Measurements from ENCODE around the gene PEX5L.
"Not testable (repeated sequence)": the region's sequence is repeated elsewhere in the genome, so short reads cannot be mapped to it uniquely, and the experiment has no call there.

The PEX5L gene

DNA sequence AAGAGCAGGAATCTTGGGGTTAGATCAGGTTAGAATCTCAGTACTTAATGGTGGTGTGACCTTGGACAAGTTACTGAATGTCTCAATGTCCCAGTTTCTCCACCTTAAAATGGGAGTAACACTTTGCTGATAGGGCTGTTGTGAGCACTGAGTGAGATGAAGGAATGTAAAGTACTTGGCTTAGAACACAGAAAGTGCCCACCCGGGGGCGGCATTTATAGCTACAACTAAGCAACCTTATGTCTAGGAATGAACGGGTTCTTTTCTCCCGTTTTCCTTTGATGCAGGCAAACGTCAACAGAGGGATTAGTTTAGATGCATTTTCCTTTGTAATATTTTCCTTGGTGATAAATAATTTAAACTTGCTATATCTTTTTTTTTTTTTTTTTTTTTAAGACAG is 207.3 kb downstream of the PEX5L start:
- no peak for DNase-seq

DNA sequence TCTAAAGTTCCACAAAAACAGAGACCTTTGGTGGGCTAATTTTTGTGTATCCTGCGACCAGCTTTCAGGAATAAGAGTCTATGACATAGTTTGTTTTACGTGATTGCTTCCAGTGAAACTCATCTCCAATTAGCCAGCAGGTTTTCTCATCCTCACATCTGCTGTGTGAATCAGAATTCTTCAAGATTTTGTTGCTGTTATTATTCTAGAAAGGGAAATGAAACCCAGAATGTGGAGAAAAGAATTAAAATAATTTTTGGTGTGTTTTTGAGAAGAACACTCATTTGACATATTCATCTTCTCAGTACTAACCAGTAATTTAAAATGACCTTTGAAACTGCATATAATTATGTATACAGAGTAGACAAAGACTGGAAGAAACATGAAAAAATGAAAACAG is 208.0 kb downstream of the PEX5L start:
- no peak for DNase-seq

DNA sequence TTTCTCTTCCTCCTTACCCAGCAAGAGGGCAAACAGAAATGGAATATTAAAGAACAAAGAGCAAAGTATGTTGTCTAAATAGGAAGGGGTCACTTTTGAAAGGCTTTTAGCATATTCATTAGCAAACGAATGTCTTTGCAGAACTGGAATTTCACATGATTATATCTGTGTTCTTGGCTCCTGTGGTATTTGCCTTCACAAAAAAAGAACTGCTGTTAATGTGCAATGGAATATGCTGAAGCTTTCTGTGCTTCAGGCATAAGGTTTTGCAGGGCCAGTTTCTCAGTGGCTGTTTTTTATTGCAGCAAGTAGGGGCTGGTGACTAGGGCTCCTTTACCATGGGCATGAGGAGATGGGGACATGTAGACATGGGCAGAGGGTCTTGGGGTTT is 210.5 kb downstream of the PEX5L start:
- no peak for DNase-seq

DNA sequence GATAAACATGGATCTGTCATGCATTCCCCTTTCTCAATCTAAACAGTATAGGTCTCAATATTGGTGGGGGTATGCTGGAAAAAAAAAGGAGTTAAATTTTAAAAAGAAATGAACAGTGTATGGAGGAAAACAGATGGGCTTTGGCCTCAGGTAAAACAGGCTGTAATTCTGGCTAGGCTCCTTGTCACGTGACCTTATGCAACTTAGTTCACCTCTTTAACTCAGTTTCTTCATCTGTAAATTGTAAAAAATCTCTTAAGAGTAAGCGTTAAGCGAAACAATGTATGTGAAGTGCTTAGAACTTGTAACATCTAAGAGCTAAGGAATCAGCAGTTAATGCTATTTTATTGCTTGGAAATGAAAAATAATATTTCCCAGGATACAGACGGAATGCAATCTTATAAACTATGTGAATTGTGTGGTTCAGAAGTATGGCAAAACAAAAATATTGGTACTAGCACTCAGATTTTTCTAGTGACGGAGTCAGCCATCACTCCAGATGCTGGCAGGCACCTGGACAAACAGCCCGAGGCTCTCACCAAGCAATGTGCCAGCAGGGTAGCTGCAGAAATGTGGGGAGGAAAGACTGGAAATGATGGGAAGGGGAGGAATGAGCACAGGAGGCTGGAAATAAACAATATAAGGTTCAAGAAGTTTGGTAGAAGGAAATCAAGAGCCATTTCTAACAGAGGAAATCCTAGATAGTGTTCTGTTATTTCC is 211.1 kb downstream of the PEX5L start:
- no peak for DNase-seq

DNA sequence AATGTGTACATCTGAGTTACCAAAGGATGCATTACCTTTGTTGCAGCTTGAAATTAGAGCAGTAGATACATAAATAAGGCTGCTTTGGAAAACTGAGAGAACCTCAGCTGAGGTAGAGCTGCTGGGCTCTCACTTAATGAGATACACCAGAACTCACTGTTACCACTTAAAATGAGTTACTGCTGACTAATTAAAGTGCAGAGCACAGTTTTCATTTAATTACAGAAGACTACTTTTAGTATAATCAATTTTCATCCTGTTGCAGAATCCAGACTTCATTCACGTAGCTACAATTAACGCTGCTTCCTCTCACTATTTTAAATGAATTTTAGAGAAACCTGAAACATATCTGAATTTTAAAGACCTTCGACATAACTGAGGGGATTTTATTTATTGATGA is 214.4 kb downstream of the PEX5L start:
- DNase-seq: no peak

DNA sequence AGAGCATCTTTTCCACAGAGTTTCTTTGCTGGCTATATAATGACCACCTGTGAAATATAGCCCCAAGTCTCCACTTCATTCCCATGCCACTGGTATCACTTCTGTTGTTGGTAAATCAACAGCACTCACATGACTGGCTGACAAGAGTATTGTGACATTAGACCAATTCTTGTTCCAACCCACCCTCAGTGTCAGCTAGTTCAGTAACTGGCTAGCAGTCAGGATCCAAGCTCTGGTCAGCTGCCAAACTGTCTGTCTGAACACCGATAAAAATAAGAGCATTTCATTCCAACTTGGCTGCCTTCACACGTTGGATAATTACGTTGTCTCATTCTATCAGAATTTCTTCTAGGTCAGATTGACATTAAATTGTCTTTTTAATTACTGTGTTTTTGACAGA is 217.4 kb downstream of the PEX5L start:
- DNase-seq: no peak

DNA sequence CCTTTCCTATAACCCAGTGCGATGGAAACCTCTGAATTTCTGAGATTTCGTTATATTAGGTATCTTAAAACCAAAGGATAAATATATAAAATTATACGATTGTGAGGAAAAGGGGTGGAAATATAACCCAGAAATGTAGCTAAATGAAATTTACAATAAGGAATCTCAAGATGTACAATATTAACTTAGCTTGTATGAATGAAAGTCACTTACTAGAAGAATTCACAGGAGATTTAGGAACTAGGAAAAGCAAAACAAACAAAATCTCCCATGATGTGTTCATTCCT is 224.7 kb downstream of the PEX5L start:
- DNase-seq: no peak

DNA sequence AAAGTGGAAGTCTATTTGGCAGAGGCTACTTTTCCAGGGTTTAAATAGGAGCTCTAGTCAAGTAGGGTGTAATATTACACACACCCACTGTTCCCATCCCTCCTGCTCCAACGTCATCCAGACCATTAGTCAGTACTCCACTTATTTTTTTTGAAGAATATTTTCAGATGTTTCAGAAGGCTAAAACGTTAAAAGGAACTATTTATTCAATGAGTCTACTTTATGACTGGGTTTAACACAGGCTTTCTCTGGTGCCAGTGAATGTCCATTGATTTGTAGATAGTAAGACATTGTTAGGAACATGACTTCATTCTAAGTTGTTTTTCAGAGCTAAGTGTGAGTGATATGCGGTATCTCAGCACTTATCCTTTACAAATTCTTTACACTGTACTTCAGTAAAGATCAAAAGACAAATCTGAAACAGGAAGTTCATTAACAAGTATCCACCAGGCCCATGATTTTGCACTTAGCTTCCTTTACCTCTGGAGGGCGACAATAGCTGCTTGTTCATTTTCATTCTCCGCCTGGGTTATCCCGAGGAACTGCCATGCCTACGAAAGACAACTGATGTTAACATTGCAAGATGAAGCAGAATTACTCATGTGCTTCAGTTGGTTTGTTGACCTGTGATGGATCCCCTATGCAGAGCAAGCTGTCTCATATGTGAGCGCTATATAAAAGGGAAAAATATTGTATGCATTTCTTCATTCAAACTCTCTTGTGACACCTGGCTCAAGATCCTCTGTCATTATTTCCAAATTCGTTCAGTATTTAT is 225.2 kb downstream of the PEX5L start:
- peak; percentile 72 for DNase-seq

DNA sequence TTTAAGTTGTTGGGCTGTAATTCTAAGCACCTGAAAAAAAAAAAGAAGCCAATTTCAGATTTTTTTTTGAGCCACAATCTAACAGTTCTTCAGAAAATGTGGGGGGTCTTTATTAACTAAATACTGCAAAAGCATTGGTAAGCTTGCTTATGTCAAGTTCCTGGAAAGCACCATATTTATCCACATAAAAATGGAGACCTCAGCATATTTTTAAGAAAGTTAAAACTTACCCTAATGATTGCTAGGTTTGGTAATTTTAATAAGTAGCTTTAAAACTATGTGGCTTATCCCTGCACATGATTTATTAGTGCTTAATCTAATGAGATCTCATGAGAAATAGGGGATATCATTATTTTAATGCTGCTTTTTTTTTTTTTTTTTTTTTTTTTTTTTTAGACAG is 227.1 kb downstream of the PEX5L start:
- no peak for DNase-seq

DNA sequence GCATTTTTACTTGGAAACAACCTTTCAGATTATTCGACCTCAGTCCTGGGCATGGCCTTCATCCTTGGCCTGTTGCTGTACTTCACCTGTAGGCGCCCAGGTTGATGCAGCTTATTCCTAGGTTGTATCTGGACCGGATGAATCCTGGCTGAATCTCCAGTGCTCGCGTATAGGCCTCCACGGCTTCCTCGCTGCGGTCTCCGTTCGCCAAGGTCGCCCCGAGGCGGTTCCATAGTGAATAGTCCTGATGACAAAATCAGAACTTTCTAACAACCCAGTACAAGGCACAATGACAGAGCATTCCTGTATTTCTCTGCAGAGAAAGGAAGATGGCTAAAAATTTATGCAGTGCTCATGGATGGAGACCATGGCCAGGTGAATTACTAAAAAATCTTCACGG is 229.1 kb downstream of the PEX5L start:
- DNase-seq: no peak

DNA sequence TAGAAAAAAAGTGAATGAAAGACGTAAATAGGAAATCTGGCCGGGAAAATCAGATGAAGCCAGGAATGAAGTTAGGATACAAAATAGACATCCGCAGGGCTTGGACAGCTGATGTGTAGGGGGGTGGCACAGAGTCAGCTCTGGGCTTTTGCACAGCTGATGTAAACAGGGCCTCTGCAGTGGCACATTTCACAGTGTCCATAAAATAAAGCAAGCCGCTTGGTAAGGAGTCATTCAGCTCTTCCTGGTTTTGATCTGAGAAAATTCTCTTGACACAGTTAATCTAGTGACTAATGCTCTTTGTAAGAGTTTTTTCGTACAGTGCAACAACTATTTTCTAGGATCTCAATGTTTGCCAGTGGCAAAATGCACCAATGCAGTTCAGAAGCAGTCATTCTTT is 230.6 kb downstream of the PEX5L start:
- no peak for DNase-seq

DNA sequence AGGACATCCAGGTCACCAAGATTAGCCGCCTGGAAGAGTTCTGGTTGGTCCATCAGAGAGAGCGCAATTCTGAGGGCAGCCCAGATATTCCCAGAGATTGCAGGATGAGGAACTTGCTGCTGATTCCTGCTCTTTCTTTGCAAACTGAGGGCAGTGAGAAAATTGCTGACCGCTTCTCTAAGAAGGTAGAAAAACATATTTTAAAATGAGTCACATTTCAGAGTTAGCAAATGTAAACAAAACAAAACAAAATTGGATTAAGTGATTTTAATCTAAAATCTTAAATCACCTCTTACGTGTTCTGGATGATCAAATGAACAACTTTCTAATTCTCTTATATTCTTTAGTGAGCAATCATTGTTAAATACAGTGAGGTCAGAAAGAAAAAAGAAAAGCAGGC is 234.9 kb downstream of the PEX5L start:
- DNase-seq: no peak

DNA sequence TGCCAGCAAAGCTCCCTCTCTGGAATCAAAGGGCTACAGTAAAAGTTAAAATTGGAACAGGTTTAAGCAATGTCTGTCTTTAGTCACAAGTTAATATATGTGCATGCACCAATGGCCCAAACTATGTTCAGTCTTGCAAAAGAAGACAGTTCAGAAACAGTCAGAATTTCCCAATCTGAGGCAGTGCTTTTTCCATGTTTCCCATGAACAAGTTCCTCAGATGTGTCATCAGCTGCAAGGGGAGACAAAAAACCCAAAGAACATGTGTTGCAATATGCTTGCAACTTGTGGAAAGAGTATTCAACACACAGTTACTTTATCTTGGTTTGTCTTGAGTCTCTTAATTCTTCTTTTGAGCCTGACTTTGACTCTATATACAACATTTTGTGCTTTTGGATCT is 235.5 kb downstream of the PEX5L start:
- peak; percentile 4 for DNase-seq

DNA sequence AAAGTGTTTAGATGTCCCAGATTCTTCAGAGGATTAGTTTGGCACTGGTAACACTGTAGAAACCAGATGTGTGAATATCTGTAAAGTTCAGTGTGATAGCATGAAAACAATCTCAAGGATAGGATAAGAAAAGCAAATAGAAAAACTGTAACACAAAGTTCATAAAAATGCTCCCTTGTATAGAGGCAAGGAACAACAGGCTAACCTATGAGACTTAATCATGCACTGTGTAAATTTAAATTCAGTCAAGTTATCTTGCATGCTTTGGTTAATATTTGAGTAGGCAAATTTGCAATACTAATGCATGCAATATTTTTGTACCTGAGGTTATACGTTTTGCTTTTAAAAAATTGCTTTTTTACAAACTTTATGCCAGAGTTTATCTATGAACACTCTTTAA is 239.5 kb downstream of the PEX5L start:
- DNase-seq: no peak

DNA sequence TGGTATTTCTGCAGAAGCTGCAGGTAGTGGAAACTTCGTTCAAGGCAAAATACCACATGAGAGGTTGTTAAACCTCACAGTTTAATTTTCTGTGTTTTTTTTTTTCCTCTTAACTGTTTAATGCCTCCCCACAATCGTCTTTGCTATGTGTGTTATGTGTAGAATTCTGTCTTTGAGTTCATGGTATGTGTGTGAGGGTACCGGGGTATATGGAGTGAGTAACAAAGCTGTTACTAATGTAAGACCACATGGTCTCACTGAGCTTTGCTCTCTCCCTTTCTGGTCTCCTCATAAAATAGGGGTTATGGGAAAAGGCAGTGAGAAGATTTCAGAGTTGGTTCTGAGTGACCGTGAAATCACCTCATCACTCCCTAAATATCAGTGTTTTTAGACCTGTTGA is 240.3 kb downstream of the PEX5L start:
- DNase-seq: no peak

DNA sequence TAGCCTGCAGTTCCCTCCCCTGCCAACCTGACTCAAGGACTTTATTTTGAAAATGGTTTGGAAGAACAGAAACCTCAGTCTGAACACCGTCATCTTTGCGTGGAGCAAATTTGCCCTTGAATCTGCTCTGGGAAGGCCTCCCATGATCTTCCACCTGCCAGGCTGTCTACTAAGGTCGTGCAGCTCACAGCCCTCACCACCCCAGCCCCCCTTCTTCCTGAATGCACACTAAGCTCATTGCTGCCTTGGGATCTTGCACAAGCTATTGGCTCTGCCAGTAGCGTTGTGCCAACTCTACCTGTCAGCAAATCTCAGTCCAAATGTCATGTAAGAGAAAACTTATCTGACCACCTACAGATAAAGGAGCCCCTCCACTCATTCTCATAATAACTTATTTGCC is 242.4 kb downstream of the PEX5L start:
- no peak for DNase-seq

DNA sequence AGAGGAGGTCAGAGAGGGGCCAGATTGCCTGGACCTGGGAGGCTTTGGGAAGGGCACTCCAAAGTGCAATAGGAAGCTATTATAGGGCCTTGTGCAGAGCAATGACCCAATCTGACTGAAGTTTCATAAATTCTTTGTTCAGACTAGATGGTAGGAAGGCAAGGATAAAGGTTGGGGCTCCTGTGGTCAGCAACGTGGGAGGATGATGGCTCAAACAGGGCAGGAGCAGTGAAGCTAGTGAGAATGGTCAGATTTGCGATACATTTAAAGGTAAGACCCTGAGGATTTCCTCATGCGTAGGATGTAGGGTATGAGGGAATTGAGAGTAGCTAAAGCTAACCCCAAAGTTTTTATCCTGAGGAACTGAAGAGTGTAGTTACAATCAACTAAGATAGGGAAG is 244.9 kb downstream of the PEX5L start:
- DNase-seq: no peak

DNA sequence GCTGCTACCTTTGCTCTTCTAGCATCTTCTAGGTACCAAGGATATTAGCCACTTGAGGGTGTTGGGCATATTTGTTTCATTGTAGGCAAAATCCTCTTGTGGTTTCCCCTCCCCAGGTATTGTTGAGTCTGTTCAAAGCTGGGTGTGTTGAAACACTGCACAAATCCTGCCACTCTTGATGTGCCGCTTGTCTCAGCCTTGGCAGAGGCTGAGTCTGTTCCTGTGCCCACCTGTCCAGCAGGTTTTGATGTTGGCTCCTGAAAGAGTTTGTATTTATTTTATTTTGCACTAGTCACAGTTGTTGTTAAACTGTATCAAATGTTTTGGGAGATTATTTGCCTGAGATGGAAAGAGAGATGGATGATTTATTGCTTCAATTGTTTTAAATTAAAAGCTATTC is 247.7 kb downstream of the PEX5L start:
- no peak for DNase-seq

DNA sequence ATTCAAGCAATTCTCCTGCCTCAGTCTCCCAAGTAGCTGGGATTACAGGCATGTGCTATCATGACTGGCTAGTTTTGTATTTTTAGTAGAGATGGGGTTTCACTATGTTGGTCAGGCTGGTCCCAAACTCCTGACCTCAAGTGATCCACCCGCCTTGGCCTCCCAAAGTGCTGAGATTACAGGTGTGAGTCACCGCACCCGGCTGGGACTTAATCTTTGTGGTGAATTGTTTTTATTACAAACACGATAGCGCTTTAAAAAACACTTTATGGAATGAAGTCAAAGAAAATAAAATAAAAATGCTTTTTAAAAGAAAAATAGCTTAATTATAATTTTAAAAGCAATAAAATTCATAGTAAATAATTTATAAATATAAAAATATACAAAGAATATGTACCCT is 253.9 kb downstream of the PEX5L start:
- not testable (repeated sequence) for DNase-seq

DNA sequence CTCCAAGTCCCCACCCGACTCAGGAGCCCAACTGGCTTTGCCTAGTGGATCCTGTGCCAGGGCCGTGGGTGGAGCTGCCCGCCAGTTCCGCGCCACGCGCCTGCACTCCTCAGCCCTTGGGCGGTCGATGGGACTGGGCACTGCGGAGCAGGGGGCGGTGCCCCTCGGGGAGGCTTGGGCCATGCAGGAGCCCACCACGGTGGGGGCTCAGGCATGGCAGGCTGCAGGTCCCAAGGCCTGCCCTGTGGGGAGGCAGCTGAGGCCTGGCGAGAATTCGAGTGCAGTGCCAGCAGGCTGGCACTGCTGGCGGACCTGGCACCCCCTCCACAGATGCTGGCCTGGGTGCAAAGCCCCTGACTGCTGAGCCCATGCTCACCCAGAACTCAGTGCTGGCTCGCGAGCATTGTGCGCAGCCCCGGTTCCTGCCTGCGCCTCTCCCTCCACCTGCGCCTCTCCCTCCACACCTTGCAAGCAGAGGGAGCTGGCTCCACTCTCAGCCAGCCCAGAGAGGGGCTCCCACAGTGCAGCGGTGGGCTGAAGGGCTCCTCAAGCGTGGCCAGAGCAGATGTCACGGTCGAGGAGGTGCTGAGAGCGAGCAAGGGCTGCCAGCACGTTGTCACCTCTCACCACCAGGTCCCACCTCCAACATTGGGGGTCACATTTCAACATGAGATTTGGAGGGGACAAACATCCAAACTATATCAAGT is 261.2 kb downstream of the PEX5L start:
- DNase-seq: no peak

DNA sequence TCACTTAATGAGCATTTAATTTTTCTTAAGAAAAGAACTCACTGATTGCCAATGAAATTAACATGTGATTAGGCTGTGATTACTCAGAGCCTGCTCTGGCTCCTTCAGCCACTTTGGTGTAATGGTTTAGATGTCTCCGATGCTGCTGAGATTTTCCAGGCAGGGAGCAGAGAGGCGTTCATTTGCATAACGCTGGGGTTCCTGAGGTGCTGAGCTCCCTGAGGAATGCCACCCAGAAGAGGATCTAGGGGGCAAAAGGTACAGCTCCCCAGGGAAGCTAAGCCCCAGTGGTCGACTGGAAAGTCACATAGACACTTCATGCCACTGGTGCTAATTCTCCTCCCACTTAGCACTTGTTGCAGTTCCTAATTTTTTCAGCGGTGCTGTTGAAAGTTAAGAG is 264.4 kb downstream of the PEX5L start:
- DNase-seq: no peak

DNA sequence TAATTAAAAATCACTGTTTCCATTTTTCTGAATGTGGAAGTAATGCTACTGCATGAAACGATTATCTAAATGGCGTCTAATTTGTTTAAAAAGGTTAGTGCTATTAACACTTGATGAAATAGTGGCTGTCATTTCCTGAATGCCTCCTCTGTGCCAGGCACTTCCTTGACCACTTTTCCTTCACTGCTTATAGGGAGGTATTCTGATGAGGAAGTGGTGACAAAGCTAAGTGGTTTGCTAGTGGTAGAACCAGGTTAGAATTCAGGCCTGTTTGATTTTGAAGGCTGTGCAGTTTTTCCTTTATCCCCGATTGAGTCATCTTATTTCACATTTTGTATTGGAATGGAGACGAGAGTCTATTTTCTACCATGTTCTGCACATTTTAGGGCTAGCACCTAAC is 264.9 kb downstream of the PEX5L start:
- DNase-seq: no peak

DNA sequence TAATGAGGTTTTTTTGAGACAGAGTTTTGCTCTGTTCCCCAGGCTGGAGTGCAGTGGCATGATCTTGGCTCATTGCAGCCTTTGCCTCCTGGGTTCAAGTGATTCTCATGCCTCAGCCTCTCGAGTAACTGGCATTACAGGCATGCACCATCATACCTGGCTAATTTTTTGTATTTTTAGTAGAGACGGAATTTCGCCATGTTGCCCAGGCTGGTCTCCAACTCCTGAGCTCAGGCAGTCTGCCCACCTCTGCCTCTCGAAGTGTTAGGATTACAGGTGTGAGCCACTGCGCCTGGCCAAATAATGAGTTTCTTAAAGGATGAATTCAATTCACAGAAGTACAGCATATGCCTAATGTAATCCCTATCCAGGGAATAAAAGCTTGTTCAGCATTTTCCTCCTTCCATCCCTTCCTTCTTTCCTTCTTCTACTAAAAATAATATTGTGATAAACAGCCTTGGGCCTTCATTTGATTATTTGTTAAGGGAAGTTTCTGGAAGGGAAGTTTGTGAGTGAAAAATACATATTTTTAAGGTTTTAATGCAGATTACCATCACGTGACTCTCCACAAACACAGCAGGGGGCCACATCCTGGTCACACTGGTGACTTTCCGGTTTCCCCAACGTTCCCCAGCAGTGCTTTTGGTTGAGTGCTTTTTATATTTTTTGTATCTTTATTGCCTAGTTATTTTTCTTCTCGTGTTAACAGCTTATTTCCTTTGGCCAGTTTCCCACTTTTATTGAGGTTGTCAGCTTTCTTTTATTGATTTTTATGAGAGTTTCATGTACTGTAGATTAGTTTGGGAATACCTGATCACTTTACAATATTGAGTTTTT is 267.1 kb downstream of the PEX5L start:
- no peak for DNase-seq

DNA sequence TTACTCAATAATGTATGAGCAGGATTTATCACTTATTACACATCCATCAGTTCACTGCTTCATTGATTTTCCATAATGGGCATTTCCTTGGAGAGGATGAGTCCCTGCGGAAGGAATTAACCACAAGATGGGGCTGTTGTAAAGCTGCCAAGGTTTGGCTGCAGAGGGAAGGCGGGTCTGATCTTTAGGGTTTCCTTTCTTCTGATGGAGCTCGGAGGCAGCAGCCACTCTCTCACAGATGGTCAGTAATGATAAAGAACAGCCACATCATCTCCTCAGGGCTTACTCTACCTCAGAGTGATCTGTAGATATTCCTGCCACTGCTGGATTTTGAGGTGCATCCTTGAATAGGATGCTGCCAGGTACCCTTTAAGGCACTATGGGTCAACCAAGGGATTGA is 268.7 kb downstream of the PEX5L start:
- peak; percentile 67 for DNase-seq

Data from hematopoietic multipotent progenitor cell treated with erythropoietin and hydrocortisone succinate and interleukin-3 and kit ligand, for 6 days (in vitro differentiated cells).